HepG2 (cell line): ENCODE results near the gene CTSA. TPM values are rescaled to one million over a fixed set of nuclear protein-coding genes. Genes with fewer than 3 reads are reported as not detected.

Source experiments
- ATF6 ChIP-seq: sonication (generic); formaldehyde crosslinking; conservative IDR thresholded peaks from 2 replicates; pipeline ENCODE4 v1.4.0; 2020; ENCODE audit warnings: missing genetic modification reagents
- BORCS8-MEF2B ChIP-seq: sonication (generic); formaldehyde crosslinking; IDR thresholded peaks from 2 replicates; pipeline ENCODE4 v1.8.0; 2022; ENCODE audit warnings: mild to moderate bottlenecking, missing genetic modification reagents
- DMTF1 ChIP-seq: sonication (generic); formaldehyde crosslinking; IDR thresholded peaks from 2 replicates; pipeline ENCODE4 v1.4.0; 2020; ENCODE audit warnings: mild to moderate bottlenecking, missing genetic modification reagents
- DZIP1 ChIP-seq: sonication (generic); formaldehyde crosslinking; IDR thresholded peaks from 2 replicates; pipeline ENCODE4 v1.5.0; 2020; ENCODE audit warnings: mild to moderate bottlenecking, missing genetic modification reagents
- EED ChIP-seq: sonication (generic); formaldehyde crosslinking; IDR thresholded peaks from 2 replicates; pipeline ENCODE4 v1.5.0; 2020; ENCODE audit warnings: mild to moderate bottlenecking, missing genetic modification reagents
- HMG20B ChIP-seq: conservative IDR thresholded peaks from 2 replicates; pipeline ENCODE4 v1.6.1; 2016; ENCODE audit warnings: missing genetic modification reagents, missing compliant biosample characterization
- HNF4A ChIP-seq: sonication (generic); formaldehyde crosslinking; IDR thresholded peaks from 2 replicates; pipeline ENCODE4 v1.4.0; 2020; ENCODE audit warnings: missing genetic modification reagents
- KMT2B ChIP-seq: IDR thresholded peaks from 2 replicates; pipeline ENCODE4 v1.6.1; 2016; ENCODE audit warnings: missing genetic modification reagents, missing compliant biosample characterization
- MAFK ChIP-seq, 2 experiments: IDR thresholded peaks in 1 of 2; conservative IDR thresholded peaks in 1 of 2; 2 replicates each; pipeline ENCODE4 v1.6.1; 2011; ENCODE audit warnings: improper control_type of control experiment in 2 of 2, low read length in 2 of 2
- MTF1 ChIP-seq: sonication (generic); formaldehyde crosslinking; IDR thresholded peaks from 2 replicates; pipeline ENCODE4 v1.5.0; 2020; ENCODE audit warnings: missing genetic modification reagents
- POLR2AphosphoS5 ChIP-seq: IDR thresholded peaks from 2 replicates; pipeline ENCODE4 v1.6.1; 2012; ENCODE audit warnings: low read depth, low read length
- SIN3B ChIP-seq: fragments of 150-350 bp; IDR thresholded peaks from 2 replicates; pipeline ENCODE4 v1.6.1; 2014; ENCODE audit warnings: low read length
- SKI ChIP-seq: fragments of 450-650 bp; IDR thresholded peaks from one replicate; pipeline ENCODE4 v1.6.1; 2018; ENCODE audit warnings: mild to moderate bottlenecking; ENCODE audit not compliant: partially characterized antibody
- SMAD9 ChIP-seq: sonication (generic); formaldehyde crosslinking; IDR thresholded peaks from 2 replicates; pipeline ENCODE4 v1.5.1; 2020; ENCODE audit warnings: mild to moderate bottlenecking, missing genetic modification reagents
- SMC3 ChIP-seq: IDR thresholded peaks from 2 replicates; pipeline ENCODE4 v1.6.1; 2011; ENCODE audit warnings: low read length, improper control_type of control experiment
- SOX5 ChIP-seq: IDR thresholded peaks from 2 replicates; pipeline ENCODE4 v1.6.1; 2016; ENCODE audit warnings: borderline replicate concordance
- SPEN ChIP-seq: sonication (generic); formaldehyde crosslinking; IDR thresholded peaks from 2 replicates; pipeline ENCODE4 v1.5.1; 2020; ENCODE audit warnings: low read depth, mild to moderate bottlenecking, missing genetic modification reagents
- ZBTB20 ChIP-seq: sonication (generic); formaldehyde crosslinking; IDR thresholded peaks from 2 replicates; pipeline ENCODE4 v1.8.1; 2023; ENCODE audit warnings: missing genetic modification reagents, low read depth, mild to moderate bottlenecking, borderline replicate concordance
- ZNF292 ChIP-seq: sonication (generic); formaldehyde crosslinking; IDR thresholded peaks from 2 replicates; pipeline ENCODE4 v1.8.1; 2022; ENCODE audit warnings: mild to moderate bottlenecking, low read depth, missing genetic modification reagents, borderline replicate concordance
- ZNF678 ChIP-seq: sonication (generic); formaldehyde crosslinking; IDR thresholded peaks from 2 replicates; pipeline ENCODE4 v1.4.0; 2020; ENCODE audit warnings: mild to moderate bottlenecking, missing genetic modification reagents
- ZXDC ChIP-seq: sonication (generic); formaldehyde crosslinking; IDR thresholded peaks from 2 replicates; pipeline ENCODE4 v1.5.0; 2020; ENCODE audit warnings: mild to moderate bottlenecking, missing genetic modification reagents
- polyA plus RNA-seq, 8 experiments: library from polyadenylated mRNA; depleted of rRNA in 3 of 8; stranded (reverse) in 7 of 8; unstranded in 1 of 8; fragments of >200 nt; fragmentation: Illumina TruSeq in 4 of 8; extraction: Trizol in 4 of 8; gene quantifications; 2 replicates each; pipeline versions ENCODE4 v1.2.1 to v1.2.3, GENCODE V29; 2011 to 2016; ENCODE audit warnings: low read depth in 4 of 8, missing spikeins in 1 of 8, mixed read lengths in 1 of 8; ENCODE audit not compliant: insufficient read depth in 1 of 8
- total RNA-seq, 5 experiments: library from RNA; depleted of rRNA; stranded (reverse); fragments of >200 nt; fragmentation: Illumina TruSeq; extraction: Trizol; gene quantifications; 2 replicates each; pipeline ENCODE4 v1.2.3, GENCODE V29; 2016; ENCODE audit warnings: low read depth in 1 of 5

CTSA gene
- total and polyA plus RNA-seq, 2 of the 13 experiments (the other 11 are each of a cell fraction or from before 2014, with no cell fraction given), result 202 to 231 TPM

GRCh38 chr20:45925821-45926506 is 34.8 kb downstream of the CTSA start (continued):
- TF ChIP-seq DMTF1 (CRISPR knock-in tag) (no peak), SIN3B (no peak), HMG20B (no peak), MTF1 (CRISPR knock-in tag) (no peak), SMAD9 (no peak), ZNF292 (CRISPR knock-in tag) (peak; percentile 73; the same call in 1 of the 2 replicates), POLR2AphosphoS5 (no peak), DZIP1 (CRISPR knock-in tag) (no peak), MAFK (conservative IDR thresholded peaks at IDR 0.05 in 1 of 2, IDR thresholded peaks at IDR 0.05 in 1 of 2; ENCODE audit: low read length in 2 of 2) (0 out of 4 replicates have a peak, but pooled peaks of 1 of the 2 experiments have one; percentile 17), SKI (no peak), KMT2B (no peak), EED (peak; percentile 39; the same call in 1 of the 2 replicates), SMC3 (no peak), ZBTB20 (CRISPR knock-in tag) (no peak), ATF6 (CRISPR knock-in tag) (no peak), ZNF678 (CRISPR knock-in tag) (no peak), SOX5 (peak; percentile 53; the same call in 1 of the 2 replicates), ZXDC (no peak), HNF4A (peak; percentile 64), SPEN (CRISPR knock-in tag) (no peak; the same call in 1 of the 2 replicates), BORCS8-MEF2B (CRISPR knock-in tag) (no peak)
